AML-193 (cell line): ENCODE data around the gene FUT2.
"Not testable (repeated sequence)": the region's sequence is repeated elsewhere in the genome, so short reads cannot be mapped to it uniquely, and the experiment has no call there.

ENCODE experiments used
- DNase-seq, 2 experiments: peaks; one replicate each; lab custom pipeline; 2025; lab: John Stamatoyannopoulos, UW

FUT2 gene

DNA sequence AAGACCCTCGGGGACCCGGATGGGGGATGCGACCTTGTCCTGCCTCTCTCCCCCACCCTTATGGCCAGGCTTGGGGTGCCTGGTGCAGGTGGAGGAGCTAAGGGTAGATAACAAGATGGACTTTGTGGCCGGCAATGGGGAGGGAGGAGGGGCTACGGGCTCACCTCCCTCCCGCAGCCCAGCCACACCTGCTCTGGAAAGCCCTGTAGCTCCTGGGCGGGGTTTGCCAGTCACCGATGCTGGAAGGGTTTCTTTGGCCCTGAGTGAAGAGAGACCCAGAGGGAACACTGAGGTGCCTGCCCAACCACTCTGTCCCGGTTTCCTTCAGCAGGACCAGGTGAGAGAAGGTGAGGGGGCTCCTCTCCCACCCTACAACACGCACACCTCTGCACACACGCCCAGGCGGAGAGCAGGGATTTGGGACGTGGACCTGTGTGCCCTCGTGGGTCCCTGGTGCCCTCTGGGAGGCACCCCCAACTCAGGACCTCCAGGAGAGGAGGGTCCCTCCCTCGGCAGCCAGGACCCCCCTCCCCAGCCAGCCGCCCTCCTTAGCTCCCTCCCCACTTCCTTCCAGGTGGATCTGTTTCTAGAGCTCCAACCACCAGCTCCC lies at the start of gene FUT2:
Gene FUT2, plus strand, starts transcription at position 229 of the 610 bp plus-strand sequence. CDS start 6,986 bp downstream, outside the sequence.
- DNase-seq, result no peak

DNA sequence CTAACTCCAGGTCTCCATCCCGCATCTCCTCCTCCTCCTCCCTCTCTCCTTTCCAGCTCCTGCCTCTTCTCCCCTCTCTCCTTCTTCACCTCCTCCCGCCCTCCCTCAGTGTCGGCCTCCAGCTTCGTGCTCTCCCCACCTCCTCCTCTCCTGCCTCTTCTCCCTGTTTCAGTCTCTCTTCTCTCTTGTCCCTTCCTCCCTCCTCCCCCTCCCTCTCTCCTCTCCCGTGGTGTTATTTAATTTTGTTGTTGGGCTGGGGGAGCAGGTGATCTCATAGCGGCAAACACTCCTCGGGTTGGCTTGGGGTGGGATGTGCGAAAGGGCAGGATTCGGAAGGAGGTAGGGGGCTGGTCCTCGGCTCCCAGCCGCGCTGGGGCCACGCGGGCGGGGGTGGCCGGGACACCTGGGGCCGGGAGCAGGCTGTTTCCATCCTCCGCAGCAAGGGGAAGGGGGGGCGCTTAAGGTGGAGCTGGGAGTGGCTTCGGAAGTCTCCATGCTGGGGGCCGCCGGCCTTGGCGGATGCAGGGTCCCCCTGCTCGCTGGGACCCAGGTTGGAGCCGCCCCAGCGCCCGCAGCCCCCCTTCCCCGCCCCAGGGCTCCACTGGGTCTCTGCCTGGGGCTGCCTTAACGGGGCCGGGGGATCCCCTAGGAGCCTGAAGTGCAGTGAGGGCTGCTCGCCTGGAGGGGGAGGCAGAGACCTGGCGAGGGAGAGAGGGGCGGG lies 49.6 kb upstream of the FUT2 start, which contains the start of gene CA11:
Gene CA11, minus strand, starts transcription at position 187 of the 721 bp plus-strand sequence. CDS start 555 bp downstream, outside the sequence.
- DNase-seq, result peak; percentile 67 to 71

DNA sequence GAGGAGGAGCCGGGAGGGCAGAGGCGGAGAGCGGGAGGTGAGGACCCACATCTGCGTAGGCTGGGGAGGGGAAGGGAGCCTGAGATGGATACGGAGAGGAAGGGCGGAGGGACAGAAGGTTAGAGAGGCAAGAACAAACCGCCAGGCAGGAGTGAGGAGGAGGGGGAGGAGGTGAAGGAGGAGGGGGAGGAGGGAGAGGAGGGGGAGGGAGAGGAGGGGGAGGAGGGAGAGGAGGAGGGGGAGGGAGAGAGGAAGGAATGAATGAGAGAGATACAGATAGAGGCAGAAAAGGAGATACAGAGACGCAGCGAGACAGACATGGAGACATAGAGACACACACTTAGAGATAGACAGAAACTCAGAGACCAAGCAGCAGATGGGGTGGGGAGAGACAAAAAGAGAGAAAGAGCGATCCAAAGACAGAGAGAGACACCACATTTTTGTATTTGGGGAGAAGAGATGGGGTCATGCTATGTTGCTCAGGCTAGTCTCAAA lies 49.0 kb upstream of the FUT2 start:
- DNase-seq, result no peak

DNA sequence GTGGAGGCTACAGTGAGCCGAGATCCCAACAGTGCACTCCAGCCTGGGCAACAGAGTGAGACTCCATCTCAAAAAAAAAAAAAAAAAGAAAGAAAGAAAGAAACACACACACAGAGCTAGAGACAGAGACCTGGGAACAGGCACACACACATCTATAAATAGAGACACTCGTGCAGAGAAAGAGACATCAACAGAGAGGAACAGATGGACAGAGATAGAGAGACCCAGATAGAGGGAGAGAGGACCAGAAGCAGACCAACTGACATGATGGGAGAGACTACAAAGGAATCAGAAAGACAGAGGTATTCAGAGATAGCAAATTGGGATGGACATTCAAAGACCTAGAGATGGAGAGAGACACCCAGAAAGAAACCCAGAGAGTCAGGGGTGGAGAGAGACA lies 47.6 kb upstream of the FUT2 start:
- no peak for DNase-seq

DNA sequence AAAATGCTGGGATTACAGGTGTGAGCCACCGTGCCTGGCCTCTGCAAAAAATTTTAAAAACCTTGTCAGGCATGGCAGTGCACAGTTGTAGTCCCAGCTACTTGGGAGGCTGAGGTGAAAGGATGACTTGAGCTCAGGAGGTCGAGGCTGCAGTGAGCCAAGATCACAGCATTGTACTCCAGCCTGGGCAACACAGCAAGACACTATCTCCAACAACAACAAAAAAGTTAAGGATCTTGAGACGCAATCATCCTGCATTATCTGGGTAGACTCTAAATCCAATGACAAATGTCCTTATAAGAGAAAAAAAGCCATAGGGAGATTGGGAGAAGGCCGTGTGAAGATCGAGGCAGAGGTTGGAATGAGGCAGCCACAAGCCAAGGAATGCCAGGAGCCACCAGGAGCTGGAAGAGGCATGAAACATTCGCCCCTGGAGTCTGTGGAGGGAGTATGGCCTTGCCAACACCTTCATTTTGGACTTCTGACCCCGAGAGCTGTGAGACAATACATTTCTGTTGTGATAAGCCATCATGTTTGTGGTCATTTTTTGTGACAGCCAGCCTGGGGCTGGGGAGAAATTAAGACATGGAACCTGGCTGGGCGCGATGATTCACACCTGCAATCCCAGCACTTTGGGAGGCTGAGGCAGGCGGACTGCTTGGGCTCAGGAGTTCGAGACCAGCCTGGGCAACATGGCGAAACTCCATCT lies 44.6 kb upstream of the FUT2 start:
- no peak for DNase-seq

DNA sequence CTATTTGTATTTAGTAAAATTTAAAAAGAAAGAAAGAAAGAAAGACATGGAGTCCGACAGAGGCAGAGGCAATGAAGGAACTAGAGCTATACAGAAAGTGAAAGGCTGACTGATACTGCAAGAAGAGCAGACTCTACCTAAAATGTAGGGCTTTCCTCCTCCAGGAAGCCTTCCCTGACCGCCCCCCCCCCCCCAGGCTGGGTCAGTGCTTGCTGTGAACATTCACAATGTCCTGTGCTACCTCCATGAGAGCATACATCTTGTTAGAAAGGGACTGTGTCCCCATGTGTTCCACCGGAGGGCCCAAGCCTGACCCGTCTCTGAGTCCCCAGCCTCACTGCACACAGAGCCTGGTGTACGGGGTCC lies 44.1 kb upstream of the FUT2 start:
- no peak for DNase-seq

DNA sequence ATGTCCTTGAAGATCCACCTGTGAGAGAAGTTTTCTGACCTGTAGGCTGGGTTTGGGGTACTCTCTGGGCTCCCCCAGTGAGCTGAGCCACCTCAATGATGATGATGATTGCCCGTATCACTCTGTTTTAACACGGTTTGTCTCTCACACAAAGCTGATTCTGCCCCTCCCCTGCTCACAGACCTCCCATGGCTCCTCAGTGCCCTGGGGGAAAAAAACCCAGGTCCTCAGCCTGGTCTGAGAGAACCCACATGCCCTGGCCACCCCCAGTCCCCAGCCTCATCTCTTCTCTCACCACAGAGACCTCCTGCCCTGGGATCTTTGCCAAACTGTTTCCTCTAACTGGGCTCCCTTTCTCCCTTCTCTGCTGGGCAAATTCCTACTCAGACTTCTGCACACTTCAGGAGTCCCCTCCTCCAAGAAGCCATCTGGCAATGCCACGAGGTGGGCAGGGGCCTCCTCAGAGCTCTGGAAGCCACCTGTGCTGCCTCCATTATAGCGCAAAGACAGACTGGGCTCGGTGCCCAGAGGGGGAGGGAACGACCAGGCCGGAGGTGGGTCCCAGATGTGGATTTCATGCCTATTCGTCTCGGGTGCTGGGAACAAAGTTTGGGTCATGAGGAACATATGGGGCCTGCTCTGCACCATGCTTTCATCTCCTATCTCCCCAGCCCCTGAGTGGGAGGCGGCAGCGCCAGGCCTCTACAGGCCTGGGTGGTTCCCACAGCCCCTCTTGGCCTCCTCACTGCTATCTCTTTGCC lies 41.3 kb upstream of the FUT2 start:
- no peak for DNase-seq

DNA sequence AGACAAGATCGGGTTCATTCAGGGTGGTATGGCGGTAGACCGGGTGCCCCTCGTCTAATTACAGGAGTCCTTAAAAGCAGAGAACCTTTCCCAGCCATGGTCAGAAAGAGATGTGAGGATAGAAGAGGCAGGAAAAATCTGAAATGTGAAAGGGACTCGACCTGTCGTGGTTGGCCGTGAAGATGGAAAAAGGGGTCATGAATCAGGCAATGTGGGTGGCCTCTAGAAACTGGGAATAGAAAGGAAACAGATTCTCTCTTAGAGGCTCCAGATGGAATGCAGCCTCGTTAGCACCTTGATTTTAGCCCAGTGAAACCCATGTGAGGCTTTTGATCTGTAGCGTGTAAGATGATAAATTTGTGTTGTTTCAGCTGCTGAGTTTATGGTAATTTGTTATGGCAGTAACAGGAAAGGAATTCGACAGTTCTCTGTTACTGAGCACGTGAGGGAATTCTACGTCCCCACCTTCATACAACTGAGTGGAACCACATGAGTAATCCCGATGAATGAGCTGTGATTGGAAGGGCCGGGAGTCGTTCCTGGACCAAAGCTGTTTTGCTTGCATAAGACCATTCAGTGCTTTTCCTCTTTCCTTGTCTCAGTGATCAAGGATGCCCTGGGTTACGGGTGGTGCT lies 38.8 kb upstream of the FUT2 start:
- DNase-seq, result no peak

DNA sequence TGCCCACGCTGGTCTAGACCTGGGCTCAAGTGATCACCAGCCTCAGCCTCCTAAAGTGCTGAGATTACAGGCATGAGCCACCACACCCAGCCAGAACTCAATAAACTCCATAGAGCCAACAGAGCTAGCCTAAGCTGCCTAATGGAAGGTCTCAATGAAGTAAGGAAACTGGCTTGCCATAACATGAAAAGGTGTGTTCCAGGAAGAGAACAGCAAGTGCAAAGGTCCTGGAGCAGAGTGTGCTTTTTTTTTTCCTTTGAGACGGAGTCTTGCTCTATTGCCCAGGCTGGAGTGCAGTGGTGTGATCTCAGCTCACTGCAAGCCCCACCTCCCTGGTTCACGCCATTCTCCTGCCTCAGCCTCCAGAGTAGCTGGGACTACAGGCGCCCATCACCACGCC lies 37.9 kb upstream of the FUT2 start:
- not testable (repeated sequence) for DNase-seq

DNA sequence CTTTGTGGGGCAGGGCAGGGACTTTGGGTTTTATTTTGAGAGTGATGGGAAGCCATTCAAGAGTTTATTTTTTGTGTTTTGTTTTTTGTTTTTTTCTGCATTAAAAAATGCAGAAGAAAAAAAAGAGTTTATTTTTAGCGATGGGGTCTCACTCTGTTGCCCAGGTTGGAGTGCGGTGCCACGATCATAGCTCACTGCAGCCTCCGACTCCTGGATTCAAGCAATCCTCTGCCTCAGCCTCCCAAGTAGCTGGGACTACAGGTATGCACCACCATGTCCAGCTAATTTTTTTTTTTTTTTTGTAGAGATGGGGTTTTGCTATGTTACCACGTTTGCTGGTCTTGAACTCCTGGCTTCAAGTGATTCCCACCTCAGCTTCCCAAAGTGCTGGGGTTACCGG lies 37.3 kb upstream of the FUT2 start:
- DNase-seq, result no peak

DNA sequence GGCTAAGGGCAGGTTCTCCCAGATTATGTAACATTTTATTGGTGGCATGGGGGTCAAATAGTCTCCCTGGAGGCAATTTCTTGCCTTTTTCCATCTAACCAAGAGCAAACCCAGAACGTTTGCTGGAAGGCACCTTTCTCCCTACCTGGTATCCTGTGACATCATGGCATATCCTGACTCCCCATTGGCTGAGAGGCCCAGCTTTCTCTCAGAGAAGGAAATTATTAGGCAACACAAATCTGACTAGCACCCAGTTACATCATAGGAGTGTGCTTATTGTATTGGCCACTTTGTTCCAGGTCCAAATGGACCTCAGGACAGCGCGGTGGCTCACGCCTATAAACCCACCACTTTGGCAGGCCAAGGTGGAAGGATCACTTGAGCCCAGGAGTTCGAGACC lies 36.0 kb upstream of the FUT2 start:
- peak in 1 of 2 experiments; percentile 16 for DNase-seq

DNA sequence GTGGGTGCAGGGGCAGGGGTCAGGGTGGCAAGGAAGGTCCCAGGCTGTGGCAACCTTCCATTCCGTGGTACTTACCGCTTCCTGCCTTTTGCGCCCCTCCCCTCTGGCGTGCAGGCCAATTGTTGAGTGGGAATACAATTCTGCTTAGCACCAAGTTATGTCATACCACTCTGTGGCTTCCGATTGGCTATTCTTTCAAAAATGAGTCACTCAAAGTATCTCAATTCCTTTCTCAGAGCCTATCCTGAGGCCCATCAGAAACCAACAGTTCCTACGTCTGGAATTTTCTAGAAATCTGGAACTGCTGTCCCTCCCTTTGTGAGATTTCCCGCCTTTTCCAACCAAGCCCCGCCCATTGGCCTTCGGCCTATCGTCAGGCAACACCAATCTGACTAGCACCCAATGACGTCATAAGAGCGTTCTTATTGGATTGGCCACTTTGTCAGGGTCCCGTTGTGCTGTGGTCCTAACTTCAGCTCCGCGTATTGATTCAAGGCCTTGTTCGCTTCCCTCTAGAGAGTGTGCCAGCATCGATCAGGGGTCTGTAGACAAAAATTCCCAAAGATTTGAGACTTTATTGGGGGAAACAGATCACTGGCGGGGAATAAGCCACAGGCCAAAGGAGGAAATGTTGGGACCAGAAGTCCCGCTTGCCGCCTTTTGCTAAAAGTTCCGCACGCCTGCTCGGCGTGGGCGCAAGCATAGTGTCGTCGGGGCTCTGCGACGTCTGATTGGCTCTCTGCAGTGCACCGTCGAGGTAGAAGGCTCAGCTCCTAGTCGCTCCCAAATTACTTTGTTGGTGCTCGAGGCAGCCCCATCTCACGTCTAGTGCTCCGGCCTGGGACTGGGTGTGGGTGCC lies 34.7 kb upstream of the FUT2 start:
- peak; percentile 77 to 85 for DNase-seq

DNA sequence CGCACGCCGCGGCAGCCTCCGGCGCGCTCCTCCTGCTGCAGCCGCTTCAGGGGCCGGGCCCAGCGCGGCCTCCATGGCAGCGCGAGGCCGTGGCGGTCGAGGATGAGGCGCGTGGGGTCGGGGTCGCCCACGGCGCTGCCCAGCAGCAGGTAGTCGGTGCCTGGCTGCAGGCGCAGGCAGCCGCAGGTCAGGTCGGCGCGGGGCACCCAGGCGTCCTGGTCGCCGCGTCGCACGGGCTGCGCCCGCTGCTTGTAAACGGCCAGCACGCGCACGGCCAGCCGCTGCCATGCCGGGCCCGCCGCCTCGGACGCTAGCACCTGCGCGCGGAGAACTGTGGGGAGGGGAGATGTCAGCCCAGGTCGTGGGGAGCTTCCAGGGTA lies 34.1 kb upstream of the FUT2 start:
- no peak for DNase-seq

DNA sequence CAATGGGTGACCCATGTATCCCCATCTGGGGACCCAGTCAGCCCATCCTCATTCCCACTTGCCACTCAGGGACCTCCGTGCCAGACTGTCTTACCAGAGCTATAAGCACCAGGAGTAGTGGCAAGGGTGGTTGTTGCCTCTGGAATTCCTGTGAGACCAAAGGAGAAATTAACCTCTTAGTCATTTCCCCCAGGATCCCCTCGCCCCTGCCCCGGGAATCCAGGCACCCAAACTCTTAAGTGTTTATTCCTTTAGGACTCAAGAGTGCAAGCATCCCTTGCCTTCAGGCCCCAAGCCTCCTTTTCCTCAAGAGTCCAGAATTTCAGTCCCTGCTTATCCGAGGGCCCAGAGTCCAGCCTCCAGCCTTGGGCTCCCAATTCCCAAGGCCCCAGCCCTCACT lies 32.1 kb upstream of the FUT2 start:
- no peak for DNase-seq

DNA sequence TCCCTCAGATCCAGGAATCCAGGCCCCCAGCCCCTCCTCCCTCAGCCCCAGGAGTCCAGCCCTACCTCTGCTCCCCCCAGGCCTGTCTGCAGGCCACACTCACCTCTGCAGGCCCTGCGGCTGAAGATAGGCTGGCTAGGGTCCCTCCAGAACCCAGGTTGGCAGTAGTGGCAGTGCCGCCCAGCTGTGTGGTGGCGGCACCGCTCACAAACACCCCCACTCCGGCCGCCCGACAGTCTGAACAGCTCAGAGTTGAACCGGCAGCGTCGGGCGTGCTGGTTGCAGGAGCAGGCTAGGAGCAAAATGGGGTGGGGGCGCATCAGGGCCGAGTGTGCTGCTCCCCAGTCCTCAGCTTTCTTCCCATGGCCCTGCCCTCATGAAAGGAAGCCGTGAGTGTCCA lies 31.3 kb upstream of the FUT2 start:
- no peak for DNase-seq

DNA sequence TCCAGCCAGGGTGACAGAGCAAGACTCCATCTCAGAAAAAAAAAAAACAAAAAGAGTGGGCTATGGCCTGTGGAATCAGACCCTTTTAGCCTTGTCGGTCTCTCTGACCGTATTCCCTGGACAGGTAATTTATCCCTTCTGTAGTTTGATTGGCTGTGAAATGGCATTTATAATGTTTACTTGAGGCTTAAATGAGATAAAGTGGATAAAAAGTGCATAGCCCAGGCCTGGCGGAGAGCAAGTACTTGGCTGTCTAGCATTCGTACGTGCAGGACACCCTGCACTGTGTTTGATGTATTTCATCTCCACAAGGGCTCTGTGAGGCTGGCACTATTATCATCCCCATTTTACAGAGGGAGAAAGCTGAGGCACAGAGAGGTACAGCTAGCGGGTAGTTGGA lies 30.0 kb upstream of the FUT2 start:
- DNase-seq, result no peak

DNA sequence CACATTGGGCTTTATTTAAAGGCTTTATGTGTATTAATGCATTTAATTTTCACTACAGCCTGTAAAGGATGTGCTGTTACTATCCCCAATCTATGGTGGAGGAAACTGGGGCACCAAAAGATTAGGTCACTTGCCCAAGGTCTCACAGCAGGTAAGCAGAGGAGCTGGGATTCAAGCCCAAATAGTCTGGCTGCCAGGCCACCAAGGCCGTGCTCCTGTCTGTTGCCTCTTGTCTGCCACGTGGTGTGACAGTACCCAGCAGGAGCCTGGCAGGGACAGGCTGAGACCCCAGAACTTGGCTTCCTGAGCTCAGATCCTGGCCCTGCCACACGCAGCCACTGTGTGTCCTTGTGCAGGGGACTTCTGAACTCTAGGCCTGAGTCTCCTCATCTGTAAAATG lies 27.4 kb upstream of the FUT2 start:
- no peak for DNase-seq

DNA sequence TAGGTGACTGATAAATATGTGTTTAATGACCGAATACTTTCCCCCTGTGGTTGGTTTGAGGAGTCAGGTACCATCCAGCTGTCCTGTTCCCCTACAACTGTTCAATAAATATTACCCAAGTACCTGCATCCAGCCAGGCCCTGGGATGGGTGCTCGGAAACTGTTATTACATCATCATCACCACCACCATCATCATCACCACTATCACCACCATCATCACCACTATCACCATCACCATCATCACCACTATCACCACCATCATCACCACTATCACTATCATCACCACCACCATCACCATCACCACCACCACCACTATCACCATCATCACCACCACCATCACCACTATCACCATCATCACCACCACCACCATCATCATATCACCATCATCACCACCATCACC lies 27.0 kb upstream of the FUT2 start:
- no peak for DNase-seq

DNA sequence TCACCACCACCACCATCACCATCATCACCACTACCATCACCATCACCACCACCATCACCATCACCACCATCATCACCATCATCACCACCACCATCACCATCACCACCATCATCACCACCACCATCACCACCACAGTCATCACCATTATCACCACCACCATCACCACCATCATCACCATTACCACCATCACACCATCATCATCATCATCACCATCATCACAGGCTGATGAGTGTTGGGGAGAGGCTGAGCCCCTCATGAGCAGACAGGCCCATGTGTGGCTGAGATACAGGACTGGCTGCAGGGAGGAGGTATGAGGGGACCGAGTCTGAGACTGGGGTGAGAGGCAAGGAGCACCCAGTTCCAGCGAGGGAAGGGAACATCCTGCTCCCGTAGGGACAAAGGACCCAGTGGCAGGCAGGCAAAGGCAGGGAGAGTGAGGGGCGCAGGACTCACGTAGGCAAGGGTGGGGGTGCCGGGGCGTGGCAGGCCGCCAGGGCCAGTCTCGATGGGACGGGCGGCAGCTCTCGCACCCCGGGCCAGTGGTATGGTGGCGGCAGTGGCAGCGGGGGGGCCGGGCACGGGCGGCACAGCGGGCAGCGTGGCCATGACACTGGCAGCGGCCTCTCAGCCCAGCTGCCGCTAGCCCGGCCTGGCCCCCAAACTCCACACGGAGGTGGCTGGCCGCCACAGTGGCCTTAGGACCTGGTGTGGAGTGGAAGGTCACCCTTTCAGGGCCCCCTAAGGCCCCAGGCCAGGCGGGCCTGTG lies 25.7 kb upstream of the FUT2 start:
- DNase-seq, result no peak
